ENCODE data around the gene CHI3L1.

The CHI3L1 gene

DNA sequence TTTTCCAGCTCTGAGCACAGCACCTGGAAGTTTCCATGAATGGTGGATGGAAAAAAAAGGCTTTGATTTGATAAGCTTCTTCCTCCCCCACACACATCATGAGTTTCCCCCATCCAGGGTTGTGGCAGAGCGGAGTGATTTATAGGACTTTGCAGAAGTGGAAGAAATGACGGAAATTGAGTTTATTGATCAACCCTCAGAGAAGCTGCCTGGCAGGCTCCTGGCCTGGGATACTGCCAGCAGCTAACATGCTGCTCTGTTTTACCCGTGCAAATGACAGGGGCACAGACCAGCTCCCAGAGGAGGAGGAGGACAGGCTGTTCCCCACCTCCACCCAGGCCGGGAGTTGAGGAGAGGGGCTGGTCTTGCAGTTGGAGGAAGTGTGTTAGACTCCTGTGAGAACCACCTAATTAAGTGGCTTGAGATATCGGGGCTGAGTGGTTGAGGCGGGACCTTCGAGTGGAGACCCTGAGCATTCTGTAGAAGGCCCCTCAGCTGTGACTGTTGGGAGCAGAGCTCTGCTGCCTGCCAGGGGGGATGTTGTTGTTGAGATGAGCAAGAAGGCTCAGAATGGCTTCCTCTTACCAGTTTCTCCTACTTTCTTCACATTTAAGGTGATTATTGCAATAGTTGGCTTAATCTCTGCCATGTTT is 37.2 kb downstream of the CHI3L1 start:
- Histone ChIP-seq H3K4me3 (ENCODE audit: extremely low read depth, insufficient read depth, low read length, poor library complexity, severe bottlenecking) (no peak overlapping the region), H3K4me1 (ENCODE audit: control insufficient read depth, insufficient read depth, low read length, poor library complexity, severe bottlenecking) (peaks cover 81% of the 10 kb centered on the region), H3K9me3 (ENCODE audit: control insufficient read depth, low read length) (no peaks in the 10 kb centered on the region), H3K27ac (ENCODE audit: low read depth, low read length, severe bottlenecking) (peak overlapping the region; percentile 36), H3K36me3 (ENCODE audit: control insufficient read depth, insufficient read depth, low read length) (no peaks in the 10 kb centered on the region)
- 45 to 62% methylated on average over 5 to 6 of the region's 7 CpGs for WGBS, 2 experiments (ENCODE audit: insufficient coverage in 2 of 2)

DNA sequence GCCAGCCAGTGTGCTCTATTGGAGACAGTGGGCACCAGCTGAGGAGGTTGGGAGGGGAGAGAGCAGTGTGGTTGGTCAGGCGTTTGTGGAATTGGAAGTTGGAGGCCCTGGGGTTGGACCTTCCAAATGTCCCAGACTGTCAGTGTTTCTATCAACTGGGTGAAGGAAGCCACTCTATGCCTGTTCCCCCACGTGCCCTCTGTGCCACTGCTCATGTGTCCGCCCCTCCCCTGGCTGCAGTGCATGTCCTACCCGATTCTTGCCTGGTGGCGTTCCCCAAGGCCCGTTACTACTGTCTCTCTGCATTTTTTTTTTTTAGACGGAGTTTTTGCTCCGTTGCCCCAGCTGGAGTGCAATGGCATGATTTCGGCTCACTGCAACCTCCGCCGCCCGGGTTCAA is 37.9 kb downstream of the CHI3L1 start:
- Histone ChIP-seq H3K36me3 (ENCODE audit: control insufficient read depth, insufficient read depth, low read length) (peaks cover 2% of the 10 kb centered on the region), H3K27ac (ENCODE audit: low read depth, low read length, severe bottlenecking) (peak overlapping the region; percentile 16), H3K4me1 (ENCODE audit: control insufficient read depth, insufficient read depth, low read length, poor library complexity, severe bottlenecking) (peaks cover 76% of the 10 kb centered on the region), H3K4me3 (ENCODE audit: extremely low read depth, insufficient read depth, low read length, poor library complexity, severe bottlenecking) (no peak overlapping the region), H3K9me3 (ENCODE audit: control insufficient read depth, low read length) (no peaks in the 10 kb centered on the region)
- WGBS, 2 experiments (ENCODE audit: insufficient coverage in 2 of 2): 97 to 98% methylated on average over 11 of the region's 12 CpGs

DNA sequence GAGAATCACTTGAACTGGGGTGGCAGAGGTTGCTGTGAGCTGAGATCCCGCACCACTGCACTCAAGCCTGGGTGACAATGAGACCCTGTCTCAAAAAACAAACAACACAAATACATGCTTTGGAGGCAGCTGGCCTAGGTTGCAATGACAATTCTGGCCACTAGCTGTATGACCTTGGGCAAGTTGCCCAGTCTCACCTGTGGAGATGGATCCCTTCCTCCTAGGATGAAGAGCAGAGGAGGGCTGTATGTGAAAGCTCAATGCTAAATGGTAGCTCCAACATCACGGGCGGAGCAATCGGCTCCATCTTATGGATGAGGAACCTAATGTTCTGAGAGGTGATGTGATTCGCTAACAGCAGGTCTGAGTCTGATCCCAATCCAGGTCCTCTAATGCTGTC is 38.4 kb downstream of the CHI3L1 start:
- 97 to 100% methylated on average over 4 to 5 of the region's 5 CpGs for WGBS, 2 experiments (ENCODE audit: insufficient coverage in 2 of 2)
- Histone ChIP-seq H3K4me1 (ENCODE audit: control insufficient read depth, insufficient read depth, low read length, poor library complexity, severe bottlenecking) (peaks cover 72% of the 10 kb centered on the region), H3K9me3 (ENCODE audit: control insufficient read depth, low read length) (no peaks in the 10 kb centered on the region)

DNA sequence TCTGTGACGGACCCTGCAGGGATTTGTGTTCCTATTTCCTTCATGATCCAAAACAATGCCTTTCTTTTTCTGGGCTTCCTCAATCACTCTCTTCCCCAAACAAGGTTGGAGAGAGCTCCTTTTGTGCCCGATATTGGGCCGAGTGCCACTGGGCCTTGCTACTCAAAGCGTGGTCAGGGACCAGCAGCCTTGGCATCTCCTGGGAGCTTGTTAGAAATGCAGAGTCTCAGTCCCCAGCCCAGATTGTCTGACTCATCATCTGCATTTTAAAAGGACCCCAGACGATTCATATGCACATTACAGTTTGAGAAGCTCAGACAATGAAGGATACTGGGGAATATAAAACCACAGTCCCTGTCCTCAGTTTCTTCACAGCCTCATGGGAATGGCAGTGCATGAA is 39.1 kb downstream of the CHI3L1 start:
- H3K36me3 ChIP-seq (ENCODE audit: control insufficient read depth, insufficient read depth, low read length): peaks cover 14% of the 10 kb centered on the region
- no peaks in the 10 kb centered on the region for H3K9me3 ChIP-seq (ENCODE audit: control insufficient read depth, low read length)
- no peak overlapping the region for H3K27ac ChIP-seq (ENCODE audit: low read depth, low read length, severe bottlenecking)
- H3K4me3 ChIP-seq (ENCODE audit: extremely low read depth, insufficient read depth, low read length, poor library complexity, severe bottlenecking): no peak overlapping the region
- peaks cover 70% of the 10 kb centered on the region for H3K4me1 ChIP-seq (ENCODE audit: control insufficient read depth, insufficient read depth, low read length, poor library complexity, severe bottlenecking)
- 64 to 66% methylated on average over 3 to 4 of the region's 5 CpGs for WGBS, 2 experiments (ENCODE audit: insufficient coverage in 2 of 2)

More for the DNA sequence above, 38.4 kb downstream of the CHI3L1 start:
- Histone ChIP-seq H3K27ac (ENCODE audit: low read depth, low read length, severe bottlenecking) (no peak overlapping the region), H3K4me3 (ENCODE audit: extremely low read depth, insufficient read depth, low read length, poor library complexity, severe bottlenecking) (no peak overlapping the region), H3K36me3 (ENCODE audit: control insufficient read depth, insufficient read depth, low read length) (peaks cover 7% of the 10 kb centered on the region)

DNA sequence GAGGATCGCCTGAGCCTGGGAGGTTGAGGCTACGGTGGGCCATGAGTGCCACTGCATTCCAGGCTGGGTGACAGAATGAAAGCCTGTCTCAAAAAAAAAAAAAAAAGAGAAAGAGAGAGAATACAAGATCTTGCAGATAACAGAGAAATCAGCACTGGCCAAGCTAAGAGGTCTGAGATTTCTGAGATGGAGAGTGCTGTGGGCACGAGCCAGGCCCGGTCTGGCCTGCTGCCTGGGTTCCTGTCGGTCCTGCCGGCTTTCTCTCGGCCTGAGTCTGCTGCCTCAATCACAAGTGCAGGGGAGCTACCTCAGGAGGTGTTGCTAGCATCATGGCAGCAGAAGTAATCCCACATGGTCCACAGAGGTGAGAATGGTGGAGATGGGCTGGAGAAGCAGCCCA is 40.0 kb downstream of the CHI3L1 start:
- 94% methylated on average over 6 to 7 of the region's 7 CpGs for WGBS, 2 experiments (ENCODE audit: insufficient coverage in 2 of 2)
- no peak overlapping the region for H3K4me3 ChIP-seq (ENCODE audit: extremely low read depth, insufficient read depth, low read length, poor library complexity, severe bottlenecking)
- no peak overlapping the region for H3K27ac ChIP-seq (ENCODE audit: low read depth, low read length, severe bottlenecking)
- H3K36me3 ChIP-seq (ENCODE audit: control insufficient read depth, insufficient read depth, low read length): peaks cover 22% of the 10 kb centered on the region
- peaks cover 61% of the 10 kb centered on the region for H3K4me1 ChIP-seq (ENCODE audit: control insufficient read depth, insufficient read depth, low read length, poor library complexity, severe bottlenecking)
- no peaks in the 10 kb centered on the region for H3K9me3 ChIP-seq (ENCODE audit: control insufficient read depth, low read length)

DNA sequence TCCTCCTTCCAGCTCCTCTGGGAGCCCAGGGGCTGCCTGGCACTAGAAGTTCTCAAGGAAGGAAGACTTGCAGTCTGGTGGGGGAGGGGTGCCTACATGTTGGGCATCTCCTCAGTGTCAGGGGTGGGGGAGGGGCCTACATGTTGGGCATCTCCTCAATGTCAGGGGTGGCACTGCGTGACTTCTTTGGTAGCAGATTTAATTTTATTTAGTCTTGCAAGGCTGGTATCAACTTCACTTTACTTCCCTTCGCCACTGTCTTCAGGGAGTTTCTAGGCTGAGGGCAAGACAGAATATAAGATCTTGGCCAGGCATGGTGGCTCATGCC is 40.5 kb downstream of the CHI3L1 start:
- H3K36me3 ChIP-seq (ENCODE audit: control insufficient read depth, insufficient read depth, low read length): peaks cover 26% of the 10 kb centered on the region
- no peaks in the 10 kb centered on the region for H3K9me3 ChIP-seq (ENCODE audit: control insufficient read depth, low read length)
- 100% methylated on average over 1 of the region's 2 CpGs for WGBS, 2 experiments (ENCODE audit: insufficient coverage in 2 of 2)

DNA sequence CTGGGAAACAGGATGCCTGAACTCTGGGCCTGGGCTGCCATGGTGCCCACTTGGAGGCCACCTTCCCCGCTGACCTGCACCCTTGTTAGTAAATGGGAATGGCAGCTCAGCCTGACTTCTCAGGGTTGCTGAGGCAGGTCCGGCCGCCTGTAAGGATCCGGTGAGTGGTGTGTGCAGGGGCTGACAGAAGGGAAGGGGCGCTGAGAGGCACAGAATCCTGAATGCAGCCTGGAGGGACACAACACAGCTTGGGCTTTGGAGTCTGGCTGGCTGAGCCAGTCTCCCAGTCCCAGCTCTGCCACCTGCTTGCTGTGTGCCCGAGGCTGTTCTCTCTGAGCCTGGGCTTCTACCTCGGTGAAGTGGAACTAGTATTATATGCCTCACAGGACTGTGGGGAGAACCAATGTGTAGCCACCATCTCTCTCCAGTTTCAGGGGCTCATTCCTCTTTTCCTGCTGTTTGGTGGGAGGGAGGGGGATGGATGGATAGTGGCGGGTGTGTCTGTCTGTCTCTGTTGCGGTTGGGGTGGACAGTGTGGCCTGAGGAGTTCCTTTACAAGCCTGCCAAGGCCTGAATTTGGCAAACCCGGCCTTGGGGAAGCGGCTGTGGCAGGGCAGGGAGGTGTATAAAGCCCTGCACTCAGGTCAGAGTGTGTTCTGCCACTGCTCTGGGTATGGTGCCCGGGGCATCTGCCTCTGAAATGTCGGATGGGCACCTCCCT is 41.0 kb downstream of the CHI3L1 start:
- WGBS, 2 experiments (ENCODE audit: insufficient coverage in 2 of 2): 78 to 87% methylated on average over 7 of the region's 13 CpGs
- peak overlapping the region; percentile 29 for H3K27ac ChIP-seq (ENCODE audit: low read depth, low read length, severe bottlenecking)
- H3K4me1 ChIP-seq (ENCODE audit: control insufficient read depth, insufficient read depth, low read length, poor library complexity, severe bottlenecking): peaks cover 63% of the 10 kb centered on the region
- no peak overlapping the region for H3K4me3 ChIP-seq (ENCODE audit: extremely low read depth, insufficient read depth, low read length, poor library complexity, severe bottlenecking)
- peaks cover 26% of the 10 kb centered on the region for H3K36me3 ChIP-seq (ENCODE audit: control insufficient read depth, insufficient read depth, low read length)
- no peaks in the 10 kb centered on the region for H3K9me3 ChIP-seq (ENCODE audit: control insufficient read depth, low read length)

More for the DNA sequence above, 40.5 kb downstream of the CHI3L1 start:
- Histone ChIP-seq H3K27ac (ENCODE audit: low read depth, low read length, severe bottlenecking) (no peak overlapping the region), H3K4me1 (ENCODE audit: control insufficient read depth, insufficient read depth, low read length, poor library complexity, severe bottlenecking) (peaks cover 63% of the 10 kb centered on the region), H3K4me3 (ENCODE audit: extremely low read depth, insufficient read depth, low read length, poor library complexity, severe bottlenecking) (no peak overlapping the region)

DNA sequence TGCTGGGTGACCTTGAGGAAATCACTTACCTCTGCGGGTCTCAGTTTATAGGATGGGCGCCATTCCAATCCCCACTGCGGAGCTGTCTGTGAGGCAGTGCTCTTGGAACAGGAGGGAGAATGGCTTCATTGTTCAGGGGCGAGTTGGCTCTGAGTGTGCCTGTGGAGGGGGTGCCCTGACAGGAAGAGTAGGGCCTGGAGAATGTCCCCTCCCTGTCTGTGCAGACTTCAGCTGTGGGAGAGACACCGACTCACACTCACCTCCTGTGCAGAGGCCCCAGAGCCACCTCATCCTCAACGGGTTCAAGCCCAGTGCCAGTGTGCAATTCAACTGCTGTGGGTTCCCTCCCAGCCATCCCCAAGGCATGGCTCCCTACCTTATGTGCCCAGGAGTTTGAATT is 41.8 kb downstream of the CHI3L1 start:
- H3K4me1 ChIP-seq (ENCODE audit: control insufficient read depth, insufficient read depth, low read length, poor library complexity, severe bottlenecking): peaks cover 61% of the 10 kb centered on the region
- H3K4me3 ChIP-seq (ENCODE audit: extremely low read depth, insufficient read depth, low read length, poor library complexity, severe bottlenecking): no peak overlapping the region
- 64 to 79% methylated on average over 3 of the region's 6 CpGs for WGBS, 2 experiments (ENCODE audit: insufficient coverage in 2 of 2)
- H3K9me3 ChIP-seq (ENCODE audit: control insufficient read depth, low read length): no peaks in the 10 kb centered on the region
- peaks cover 26% of the 10 kb centered on the region for H3K36me3 ChIP-seq (ENCODE audit: control insufficient read depth, insufficient read depth, low read length)
- H3K27ac ChIP-seq (ENCODE audit: low read depth, low read length, severe bottlenecking): peak overlapping the region; percentile 29

DNA sequence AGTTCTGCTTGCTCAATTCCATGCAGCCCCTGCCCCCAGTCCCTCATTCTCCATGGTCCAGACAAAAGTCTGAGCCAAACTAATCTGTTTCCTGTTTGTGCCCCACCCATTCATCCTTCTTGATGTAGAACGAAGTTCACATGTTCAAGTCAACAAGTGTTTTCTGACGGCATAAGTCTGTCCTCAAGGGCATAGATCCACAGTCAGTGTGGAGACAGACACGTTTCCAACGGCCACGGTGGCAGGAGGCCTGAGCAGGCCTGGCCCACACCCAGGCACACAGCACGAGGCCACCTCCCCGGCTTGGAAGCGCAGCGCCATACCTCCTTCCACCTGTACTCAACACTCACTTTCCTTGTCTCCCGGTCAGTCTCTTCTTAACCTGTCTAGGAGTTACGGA is 42.9 kb downstream of the CHI3L1 start:
- 90 to 96% methylated on average over 3 to 5 of the region's 11 CpGs for WGBS, 2 experiments (ENCODE audit: insufficient coverage in 2 of 2)
- peaks cover 26% of the 10 kb centered on the region for H3K36me3 ChIP-seq (ENCODE audit: control insufficient read depth, insufficient read depth, low read length)
- H3K4me1 ChIP-seq (ENCODE audit: control insufficient read depth, insufficient read depth, low read length, poor library complexity, severe bottlenecking): peaks cover 54% of the 10 kb centered on the region
- H3K27ac ChIP-seq (ENCODE audit: low read depth, low read length, severe bottlenecking): no peak overlapping the region
- no peaks in the 10 kb centered on the region for H3K9me3 ChIP-seq (ENCODE audit: control insufficient read depth, low read length)
- no peak overlapping the region for H3K4me3 ChIP-seq (ENCODE audit: extremely low read depth, insufficient read depth, low read length, poor library complexity, severe bottlenecking)

DNA sequence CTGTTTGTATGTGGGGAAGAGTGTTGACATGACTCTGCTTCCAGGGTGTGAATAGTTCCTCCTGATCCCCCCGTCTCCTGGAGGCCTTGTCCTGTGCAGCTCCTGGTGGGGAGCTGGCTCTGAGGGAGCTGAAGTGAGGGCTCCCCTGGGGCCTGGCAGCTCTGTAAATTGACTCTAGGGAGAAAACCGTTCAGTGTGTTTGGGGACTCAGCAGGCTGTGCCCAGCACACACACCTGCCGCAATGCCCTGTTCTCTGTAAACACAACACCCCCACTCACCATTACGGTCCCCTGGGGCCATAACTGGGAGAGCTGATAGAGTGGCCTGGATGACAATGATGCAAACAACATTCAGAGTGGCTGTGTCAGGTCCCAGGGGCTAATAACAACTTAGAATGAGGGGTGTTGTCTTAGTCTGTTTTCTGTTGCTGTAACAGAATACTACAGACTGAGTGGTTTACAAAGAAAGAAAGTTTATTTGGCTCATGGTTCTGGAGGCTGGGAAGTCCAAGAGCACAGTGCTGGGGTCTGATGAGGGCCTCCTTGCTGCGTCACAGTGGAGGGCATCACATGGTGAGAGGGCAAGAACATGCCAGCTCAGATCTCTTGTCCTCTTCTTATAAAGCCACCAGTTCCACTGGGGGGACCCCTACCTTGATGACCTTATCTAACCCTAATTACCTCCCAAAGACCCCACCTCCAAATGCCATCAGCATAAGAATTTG is 43.7 kb downstream of the CHI3L1 start:
- Histone ChIP-seq H3K36me3 (ENCODE audit: control insufficient read depth, insufficient read depth, low read length) (peaks cover 26% of the 10 kb centered on the region), H3K4me1 (ENCODE audit: control insufficient read depth, insufficient read depth, low read length, poor library complexity, severe bottlenecking) (peaks cover 54% of the 10 kb centered on the region), H3K9me3 (ENCODE audit: control insufficient read depth, low read length) (no peaks in the 10 kb centered on the region), H3K27ac (ENCODE audit: low read depth, low read length, severe bottlenecking) (no peak overlapping the region), H3K4me3 (ENCODE audit: extremely low read depth, insufficient read depth, low read length, poor library complexity, severe bottlenecking) (no peak overlapping the region)
- 86 to 100% methylated on average over 1 to 2 of the region's 5 CpGs for WGBS, 2 experiments (ENCODE audit: insufficient coverage in 2 of 2)

All from mesodermal cell (in vitro differentiated cells).